K562 (cell line): ENCODE measurements around the gene PLCE1. TPM values are rescaled to one million over a fixed set of nuclear protein-coding genes. Genes with fewer than 3 reads are reported as not detected.

Experiments used
- ATAC-seq: fragments of 200-7000 bp; cut with Tn5 transposase; 3 replicates; pipeline ENCODE4 v1.9.1; 2020; ENCODE audit warnings: moderate library complexity
- BruUV-seq: library from RNA; stranded (reverse); fragments of 400-500 nt; replicated peaks from 2 replicates; lab custom pipeline; 2021; lab: Mats Ljungman, UMichigan
- CTCF ChIA-PET: fragments of 300-600 bp; formaldehyde crosslinking; extraction: SDS; loops from one replicate; lab custom pipeline; 2021; ENCODE audit warnings: low intra/inter-chr PET ratio; lab: Yijun Ruan, JAX
- POLR2A ChIA-PET: fragments of 300-600, 350-650 bp; sonication (Branson Sonifier 250); formaldehyde crosslinking; extraction: SDS; loops from one replicate; lab custom pipeline; 2021; ENCODE audit warnings: antibody characterized with exemption, inconsistent platforms; lab: Yijun Ruan, JAX
- DNase-seq, 4 experiments: peaks; one replicate each; pipeline versions ENCODE4 v3.0.0 to v3.0.0-alpha.2; 2011 to 2018; ENCODE audit warnings: low spot score in 3 of 4, mixed read lengths in 3 of 4; ENCODE audit errors: extremely low read depth in 1 of 4
- FAIRE-seq: peaks from 2 replicates; lab custom pipeline; 2011; peaks lifted over from hg19 to GRCh38; lab: Jason Lieb, UNC
- H2AFZ ChIP-seq: 2 replicates; pipeline ENCODE4 v1.6.0; 2011; ENCODE audit warnings: low read depth, low read length, control low read depth, inconsistent platforms
- H3K27ac ChIP-seq: fragments of 200-600 bp; 3 replicates; pipeline ENCODE4 v1.8.0; 2011; ENCODE audit warnings: low read depth, mild to moderate bottlenecking, control low read depth, inconsistent platforms, low read length, moderate library complexity, mixed read lengths; ENCODE audit errors: extremely low read depth
- H3K27me3 ChIP-seq, 2 experiments: fragments of 300-600 bp in 1 of 2; 2 replicates in 1 of 2; 3 replicates in 1 of 2; pipeline versions ENCODE4 v1.6.0 to v1.8.0; 2011; ENCODE audit warnings: inconsistent platforms in 2 of 2, low read length in 2 of 2, mild to moderate bottlenecking in 1 of 2, mixed read lengths in 1 of 2, moderate library complexity in 1 of 2; ENCODE audit not compliant: control insufficient read depth in 2 of 2, insufficient read depth in 2 of 2
- H3K36me3 ChIP-seq: fragments of 300-600 bp; 3 replicates; pipeline ENCODE4 v1.8.0; 2011; ENCODE audit warnings: mild to moderate bottlenecking, low read length, inconsistent platforms; ENCODE audit not compliant: control insufficient read depth, insufficient read depth
- H3K4me1 ChIP-seq, 2 experiments: fragments of 200-600 bp in 1 of 2; replicated peaks in 1 of 2; 2 replicates in 1 of 2; 3 replicates in 1 of 2; pipeline versions ENCODE4 v1.5.1 to v1.8.0; 2011; ENCODE audit warnings: inconsistent platforms in 2 of 2, low read length in 2 of 2, mild to moderate bottlenecking in 1 of 2, mixed read lengths in 1 of 2, moderate library complexity in 1 of 2; ENCODE audit not compliant: control insufficient read depth in 2 of 2, insufficient read depth in 2 of 2
- H3K4me2 ChIP-seq: 2 replicates; pipeline ENCODE4 v1.6.1; 2011; ENCODE audit warnings: low read length, control low read depth, inconsistent platforms, mixed read lengths; ENCODE audit not compliant: insufficient read depth
- H3K4me3 ChIP-seq: fragments of 200-600 bp; sonication (generic), shearing (Covaris generic); 2 replicates; pipeline ENCODE4 v1.5.1; 2016; ENCODE audit warnings: control low read depth, inconsistent platforms
- H3K79me2 ChIP-seq: fragments of 200-600 bp; 3 replicates; pipeline ENCODE4 v1.8.0; 2011; ENCODE audit warnings: low read length, inconsistent platforms; ENCODE audit not compliant: control insufficient read depth, insufficient read depth
- H3K9ac ChIP-seq, 2 experiments: 2 replicates each; pipeline versions ENCODE4 v1.6.0 to v1.6.1; 2011; ENCODE audit warnings: low read depth in 2 of 2, low read length in 2 of 2, control low read depth in 1 of 2, inconsistent platforms in 1 of 2, mild to moderate bottlenecking in 1 of 2, mixed read lengths in 1 of 2; ENCODE audit not compliant: insufficient read depth in 1 of 2
- H3K9me1 ChIP-seq: one replicate; pipeline ENCODE4 v1.6.0; 2011; ENCODE audit warnings: inconsistent platforms, mild to moderate bottlenecking, low read length, moderate library complexity; ENCODE audit not compliant: control insufficient read depth, insufficient read depth
- H3K9me3 ChIP-seq: replicated peaks from 2 replicates; pipeline ENCODE4 v1.5.1; 2011; ENCODE audit warnings: low read depth, low read length, inconsistent platforms; ENCODE audit not compliant: control insufficient read depth, insufficient read depth
- H4K20me1 ChIP-seq: replicated peaks from 2 replicates; pipeline ENCODE4 v1.6.1; 2011; ENCODE audit warnings: low read length, inconsistent platforms, mixed read lengths; ENCODE audit not compliant: control insufficient read depth, insufficient read depth
- NR0B1 ChIP-seq: fragments of 450-650 bp; IDR thresholded peaks from one replicate; pipeline ENCODE4 v1.6.1; 2018; ENCODE audit warnings: mild to moderate bottlenecking, moderate library complexity; ENCODE audit not compliant: partially characterized antibody
- PHTF2 ChIP-seq: fragments of 250-450 bp; sonication (Bioruptor Pico); IDR thresholded peaks from 2 replicates; pipeline ENCODE4 v1.5.0; 2021; ENCODE audit warnings: mild to moderate bottlenecking
- RAD51 ChIP-seq: fragments of 450-650 bp; IDR thresholded peaks from 2 replicates; pipeline ENCODE4 v1.7.1; 2016; ENCODE audit warnings: low read depth, mild to moderate bottlenecking, borderline replicate concordance
- RBFOX2 ChIP-seq: fragments of 200-400 bp; formaldehyde crosslinking; IDR thresholded peaks from 2 replicates; pipeline ENCODE4 v1.6.1; 2017; ENCODE audit warnings: low read depth, mild to moderate bottlenecking, low read length, moderate library complexity
- SRSF1 ChIP-seq: fragments of 200-400 bp; formaldehyde crosslinking; IDR thresholded peaks from 2 replicates; pipeline ENCODE4 v1.6.1; 2017; ENCODE audit warnings: mild to moderate bottlenecking, low read depth, low read length, moderate library complexity
- TCF3 ChIP-seq: sonication (generic); formaldehyde crosslinking; IDR thresholded peaks from 2 replicates; pipeline ENCODE4 v1.4.0; 2020; ENCODE audit warnings: mild to moderate bottlenecking, missing genetic modification reagents
- TCFL5 ChIP-seq: fragments of 250-450 bp; sonication (Bioruptor Pico); conservative IDR thresholded peaks from 2 replicates; pipeline ENCODE4 v1.6.1; 2021; ENCODE audit warnings: mild to moderate bottlenecking, moderate library complexity, matching md5 sums
- THRAP3 ChIP-seq: fragments of 450-650 bp; IDR thresholded peaks from 2 replicates; pipeline ENCODE4 v1.6.1; 2016; ENCODE audit warnings: mild to moderate bottlenecking, inconsistent platforms, borderline replicate concordance
- ZNF518B ChIP-seq: fragments of 250-450 bp; sonication (Bioruptor Pico); IDR thresholded peaks from 2 replicates; pipeline ENCODE4 v1.5.0; 2021; ENCODE audit warnings: mild to moderate bottlenecking, moderate library complexity
- WGBS: fragments of 100-300 bp; shearing (Covaris generic); methylation state at CpG from one replicate; pipeline ENCODE4 v1.1.6; 2016; ENCODE audit warnings: low coverage, mixed read lengths; ENCODE audit not compliant: insufficient coverage; ENCODE audit errors: missing lambda C conversion rate; 5-methylcytosine and 5-hydroxymethylcytosine counted together
- in situ Hi-C: fragments of 300-500 bp; cut with MboI; formaldehyde crosslinking; loops from 4 replicates; pipeline ENCODE4 v1.15.0; 2018; ENCODE audit warnings: inconsistent platforms, mixed read lengths
- intact Hi-C: fragments of 100-400 bp; cut with micrococcal nuclease; formaldehyde crosslinking; loops from 2 replicates; pipeline ENCODE4 v1.14.2; 2022
- polyA plus RNA-seq, 8 experiments: library from polyadenylated mRNA; depleted of rRNA in 4 of 8; stranded (reverse) in 5 of 8; unstranded in 3 of 8; fragments of >200 nt; fragmentation: Nextera tagmentation in 2 of 8; fragmentation: Illumina TruSeq in 1 of 8; extraction: Ambion mirVana in 2 of 8; extraction: Trizol in 1 of 8; gene quantifications; 2 replicates each; pipeline versions ENCODE4 v1.2.1 to v1.2.3, GENCODE V29; 2011 to 2014; ENCODE audit warnings: inconsistent platforms in 1 of 8, missing spikeins in 1 of 8
- total RNA-seq, 7 experiments: library from RNA; depleted of rRNA in 6 of 7; stranded (reverse); fragments of >200 nt in 6 of 7; fragmentation: Illumina TruSeq in 2 of 7; extraction: Trizol in 2 of 7; gene quantifications; 2 replicates each; pipeline versions ENCODE4 v1.2.1 to v1.2.3, GENCODE V29; 2011 to 2021; ENCODE audit warnings: low replicate concordance in 1 of 7
- TF ChIP-seq, protein P1 (sequence below): fragments of 450-650 bp; IDR thresholded peaks from 2 replicates; pipeline ENCODE4 v1.7.1; 2018; ENCODE audit warnings: mild to moderate bottlenecking, low read depth; ENCODE audit not compliant: partially characterized antibody
- TF ChIP-seq, protein P2 (sequence below): IDR thresholded peaks from 3 replicates; pipeline ENCODE4 v1.6.1; 2011; ENCODE audit warnings: borderline replicate concordance, mild to moderate bottlenecking; ENCODE audit not compliant: insufficient read length, insufficient read depth

Gene PLCE1
- total and polyA plus RNA-seq, 9 of the 15 experiments (the other 6 are each of a cell fraction or from before 2014, with no cell fraction given), result under 0.01 to 0.52 (median 0.13) TPM; not detected in 5

DNA sequence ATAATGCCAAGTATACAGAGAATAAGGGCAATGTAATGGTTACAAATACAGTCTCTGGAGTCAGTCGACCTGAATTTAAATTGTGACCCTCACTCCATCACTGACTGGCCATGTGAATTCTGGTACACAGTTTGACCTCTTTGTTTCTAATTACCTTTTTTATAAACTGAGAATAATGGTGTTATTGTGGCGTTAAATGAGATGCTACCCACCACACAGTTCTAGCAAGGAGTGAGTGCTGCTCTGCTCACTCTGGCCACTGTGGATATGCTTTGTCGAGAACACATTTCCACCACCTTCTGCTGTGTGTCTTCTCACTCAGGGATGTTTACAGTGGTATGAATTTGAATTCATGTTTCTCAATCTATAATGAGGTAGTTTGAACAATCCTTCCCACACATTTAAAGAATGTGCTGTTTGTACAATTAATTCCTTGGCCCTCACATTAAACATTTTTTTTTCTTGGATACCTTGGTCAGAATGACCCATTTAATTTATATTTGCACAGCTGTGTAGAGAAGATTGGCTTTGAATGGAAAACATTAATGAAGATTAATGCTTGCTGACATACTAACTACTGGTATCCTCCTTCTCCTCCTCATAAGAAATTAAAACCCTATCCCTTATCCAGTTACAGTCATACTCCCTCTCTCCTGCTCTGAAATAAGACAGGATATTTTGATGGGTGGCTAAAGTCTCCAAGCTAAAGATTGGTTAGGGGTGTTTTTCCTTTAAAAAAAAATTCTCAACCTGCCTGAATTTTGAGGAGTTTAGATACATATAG lies 42.4 kb downstream of the PLCE1 start (continued):
- TF ChIP-seq, protein P1, sequence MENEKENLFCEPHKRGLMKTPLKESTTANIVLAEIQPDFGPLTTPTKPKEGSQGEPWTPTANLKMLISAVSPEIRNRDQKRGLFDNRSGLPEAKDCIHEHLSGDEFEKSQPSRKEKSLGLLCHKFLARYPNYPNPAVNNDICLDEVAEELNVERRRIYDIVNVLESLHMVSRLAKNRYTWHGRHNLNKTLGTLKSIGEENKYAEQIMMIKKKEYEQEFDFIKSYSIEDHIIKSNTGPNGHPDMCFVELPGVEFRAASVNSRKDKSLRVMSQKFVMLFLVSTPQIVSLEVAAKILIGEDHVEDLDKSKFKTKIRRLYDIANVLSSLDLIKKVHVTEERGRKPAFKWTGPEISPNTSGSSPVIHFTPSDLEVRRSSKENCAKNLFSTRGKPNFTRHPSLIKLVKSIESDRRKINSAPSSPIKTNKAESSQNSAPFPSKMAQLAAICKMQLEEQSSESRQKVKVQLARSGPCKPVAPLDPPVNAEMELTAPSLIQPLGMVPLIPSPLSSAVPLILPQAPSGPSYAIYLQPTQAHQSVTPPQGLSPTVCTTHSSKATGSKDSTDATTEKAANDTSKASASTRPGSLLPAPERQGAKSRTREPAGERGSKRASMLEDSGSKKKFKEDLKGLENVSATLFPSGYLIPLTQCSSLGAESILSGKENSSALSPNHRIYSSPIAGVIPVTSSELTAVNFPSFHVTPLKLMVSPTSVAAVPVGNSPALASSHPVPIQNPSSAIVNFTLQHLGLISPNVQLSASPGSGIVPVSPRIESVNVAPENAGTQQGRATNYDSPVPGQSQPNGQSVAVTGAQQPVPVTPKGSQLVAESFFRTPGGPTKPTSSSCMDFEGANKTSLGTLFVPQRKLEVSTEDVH, result no peak

GRCh38 chr10:94036766-94037033 lies 43.0 kb downstream of the PLCE1 start:
- no peak overlapping the region for H3K4me3 ChIP-seq
- H3K9me3 ChIP-seq, result no peaks in the 10 kb centered on the region
- H4K20me1 ChIP-seq, result no peaks in the 10 kb centered on the region
- ChIA-PET POLR2A (no interaction called here), CTCF (no interaction called here)
- 0% methylated on average over 1 of the region's 1 CpG for WGBS
- in situ Hi-C loops, result no loop called here
- no TSS peak for BruUV-seq
- H2AFZ ChIP-seq, result no peak overlapping the region
- no peaks in the 10 kb centered on the region for H3K36me3 ChIP-seq
- intact Hi-C loops, result no loop called here
- H3K79me2 ChIP-seq, result no peaks in the 10 kb centered on the region
- DNase-seq, result no peak
- H3K9me1 ChIP-seq, result no peaks in the 10 kb centered on the region
- no peak for ATAC-seq
- H3K27ac ChIP-seq, result no peak overlapping the region
- 0 out of 5 replicates have a peak, but pooled peaks cover 0 to 3% of the 10 kb centered on the region in 2 experiments for H3K27me3 ChIP-seq
- H3K4me2 ChIP-seq, result no peak overlapping the region
- no peaks in the 10 kb centered on the region for H3K4me1 ChIP-seq
- no peak overlapping the region for H3K9ac ChIP-seq
- no peak for FAIRE-seq
- no peak for TF ChIP-seq SRSF1
- no peak for TF ChIP-seq PHTF2 (CRISPR knock-in tag)
- TF ChIP-seq THRAP3, result no peak
- TF ChIP-seq, protein P2, sequence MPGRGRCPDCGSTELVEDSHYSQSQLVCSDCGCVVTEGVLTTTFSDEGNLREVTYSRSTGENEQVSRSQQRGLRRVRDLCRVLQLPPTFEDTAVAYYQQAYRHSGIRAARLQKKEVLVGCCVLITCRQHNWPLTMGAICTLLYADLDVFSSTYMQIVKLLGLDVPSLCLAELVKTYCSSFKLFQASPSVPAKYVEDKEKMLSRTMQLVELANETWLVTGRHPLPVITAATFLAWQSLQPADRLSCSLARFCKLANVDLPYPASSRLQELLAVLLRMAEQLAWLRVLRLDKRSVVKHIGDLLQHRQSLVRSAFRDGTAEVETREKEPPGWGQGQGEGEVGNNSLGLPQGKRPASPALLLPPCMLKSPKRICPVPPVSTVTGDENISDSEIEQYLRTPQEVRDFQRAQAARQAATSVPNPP, result no peak
- TF ChIP-seq NR0B1, result no peak
- no peak for TF ChIP-seq TCFL5
- TF ChIP-seq RBFOX2, result no peak
- TF ChIP-seq ZNF518B (CRISPR knock-in tag), result no peak
- no peak for TF ChIP-seq RAD51
- TF ChIP-seq TCF3 (CRISPR knock-in tag), result no peak
